ENCODE measurements around the gene CLPTM1L. TPM values are rescaled to one million over a fixed set of nuclear protein-coding genes. Genes with fewer than 3 reads are reported as not detected.

The CLPTM1L gene
- total and polyA plus RNA-seq, 9 of the 15 experiments (the other 6 are each of a cell fraction or from before 2014, with no cell fraction given), result 3.5 to 217 (median 177) TPM

GRCh38 chr5:1343931-1344901 is 683 bp downstream of the CLPTM1L start (continued):
- TF ChIP-seq, protein P1, sequence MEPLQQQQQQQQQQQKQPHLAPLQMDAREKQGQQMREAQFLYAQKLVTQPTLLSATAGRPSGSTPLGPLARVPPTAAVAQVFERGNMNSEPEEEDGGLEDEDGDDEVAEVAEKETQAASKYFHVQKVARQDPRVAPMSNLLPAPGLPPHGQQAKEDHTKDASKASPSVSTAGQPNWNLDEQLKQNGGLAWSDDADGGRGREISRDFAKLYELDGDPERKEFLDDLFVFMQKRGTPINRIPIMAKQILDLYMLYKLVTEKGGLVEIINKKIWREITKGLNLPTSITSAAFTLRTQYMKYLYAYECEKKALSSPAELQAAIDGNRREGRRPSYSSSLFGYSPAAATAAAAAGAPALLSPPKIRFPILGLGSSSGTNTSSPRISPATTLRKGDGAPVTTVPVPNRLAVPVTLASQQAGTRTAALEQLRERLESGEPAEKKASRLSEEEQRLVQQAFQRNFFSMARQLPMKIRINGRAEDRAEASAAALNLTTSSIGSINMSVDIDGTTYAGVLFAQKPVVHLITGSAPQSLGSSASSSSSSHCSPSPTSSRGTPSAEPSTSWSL (CRISPR knock-in tag; IDR thresholded peaks at IDR 0.05; ENCODE audit: borderline replicate concordance), result no peak
- TF ChIP-seq SIN3A (IDR thresholded peaks at IDR 0.05; ENCODE audit: borderline replicate concordance in 2 of 2, control insufficient read depth in 1 of 2, low read depth in 2 of 2, low read length in 2 of 2) (peak; percentile 52 to 74; a peak in 2 of 4 replicates), KAT7 (CRISPR knock-in tag; IDR thresholded peaks at IDR 0.05; ENCODE audit: borderline replicate concordance) (peak; percentile 68; the same call in 1 of the 2 replicates), ZNF551 (CRISPR knock-in tag; IDR thresholded peaks at IDR 0.05) (no peak), L3MBTL2 (IDR thresholded peaks at IDR 0.05) (peak; percentile 36; the same call in 1 of the 2 replicates), TOE1 (IDR thresholded peaks at IDR 0.05; ENCODE audit: borderline replicate concordance) (no peak), TOE1 (CRISPR knock-in tag; IDR thresholded peaks at IDR 0.05; ENCODE audit: borderline replicate concordance, low read depth) (no peak), RBM25 (IDR thresholded peaks at IDR 0.05; ENCODE audit: low read depth, low read length, severe bottlenecking) (no peak), MEIS2 (IDR thresholded peaks at IDR 0.05; ENCODE audit: partially characterized antibody) (peak; percentile 42), PBX2 (CRISPR knock-in tag; IDR thresholded peaks at IDR 0.05; ENCODE audit: low read depth) (no peak), PBX2 (tag; conservative IDR thresholded peaks at IDR 0.05; ENCODE audit: low read depth) (peak; percentile 26; the same call in 1 of the 2 replicates)
- TF ChIP-seq, protein P2, sequence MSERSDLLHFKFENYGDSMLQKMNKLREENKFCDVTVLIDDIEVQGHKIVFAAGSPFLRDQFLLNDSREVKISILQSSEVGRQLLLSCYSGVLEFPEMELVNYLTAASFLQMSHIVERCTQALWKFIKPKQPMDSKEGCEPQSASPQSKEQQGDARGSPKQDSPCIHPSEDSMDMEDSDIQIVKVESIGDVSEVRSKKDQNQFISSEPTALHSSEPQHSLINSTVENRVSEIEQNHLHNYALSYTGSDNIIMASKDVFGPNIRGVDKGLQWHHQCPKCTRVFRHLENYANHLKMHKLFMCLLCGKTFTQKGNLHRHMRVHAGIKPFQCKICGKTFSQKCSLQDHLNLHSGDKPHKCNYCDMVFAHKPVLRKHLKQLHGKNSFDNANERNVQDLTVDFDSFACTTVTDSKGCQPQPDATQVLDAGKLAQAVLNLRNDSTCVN (CRISPR knock-in tag; IDR thresholded peaks at IDR 0.05), result no peak

Data from K562 (cell line).